GM21381 (cell line): Measurements from ENCODE around the gene MPPE1.

Experiments
- ATAC-seq: cut with Tn5 transposase; IDR thresholded peaks from one replicate; pipeline ENCODE4 v1.9.1; 2021; ENCODE audit warnings: mild to moderate bottlenecking, moderate library complexity; ENCODE audit not compliant: unreplicated experiment

The MPPE1 gene

GRCh38 chr18:11885278-11885947 lies 22.7 kb downstream of the MPPE1 start:
- no peak for ATAC-seq

- ATAC-seq, result no peak
These were observed 23.6 kb downstream of the MPPE1 start for GRCh38 chr18:11884396-11885030.

- no peak for ATAC-seq
These were observed 25.0 kb downstream of the MPPE1 start for GRCh38 chr18:11883153-11883552.

DNA sequence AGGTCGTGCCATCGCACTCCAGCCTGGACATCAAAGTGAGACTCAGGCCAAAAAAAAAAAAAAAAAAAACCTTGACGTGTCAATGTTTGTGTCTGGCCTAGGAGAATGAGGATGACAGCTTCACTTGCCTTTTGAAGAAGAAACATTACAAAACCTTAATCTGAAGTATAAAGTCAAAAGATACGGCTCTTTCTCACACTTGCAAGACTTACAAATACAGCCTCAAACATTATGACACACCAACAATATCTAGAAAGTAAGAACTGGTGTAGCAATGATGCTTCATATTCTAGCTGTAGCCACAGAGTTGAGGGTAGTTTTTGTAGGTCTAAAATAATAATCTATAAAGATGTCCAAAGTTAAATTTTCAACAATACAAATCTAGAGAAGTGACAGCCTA lies 25.5 kb downstream of the MPPE1 start:
- no peak for ATAC-seq

- no peak for ATAC-seq
These were observed 27.4 kb downstream of the MPPE1 start for GRCh38 chr18:11880586-11881304.

DNA sequence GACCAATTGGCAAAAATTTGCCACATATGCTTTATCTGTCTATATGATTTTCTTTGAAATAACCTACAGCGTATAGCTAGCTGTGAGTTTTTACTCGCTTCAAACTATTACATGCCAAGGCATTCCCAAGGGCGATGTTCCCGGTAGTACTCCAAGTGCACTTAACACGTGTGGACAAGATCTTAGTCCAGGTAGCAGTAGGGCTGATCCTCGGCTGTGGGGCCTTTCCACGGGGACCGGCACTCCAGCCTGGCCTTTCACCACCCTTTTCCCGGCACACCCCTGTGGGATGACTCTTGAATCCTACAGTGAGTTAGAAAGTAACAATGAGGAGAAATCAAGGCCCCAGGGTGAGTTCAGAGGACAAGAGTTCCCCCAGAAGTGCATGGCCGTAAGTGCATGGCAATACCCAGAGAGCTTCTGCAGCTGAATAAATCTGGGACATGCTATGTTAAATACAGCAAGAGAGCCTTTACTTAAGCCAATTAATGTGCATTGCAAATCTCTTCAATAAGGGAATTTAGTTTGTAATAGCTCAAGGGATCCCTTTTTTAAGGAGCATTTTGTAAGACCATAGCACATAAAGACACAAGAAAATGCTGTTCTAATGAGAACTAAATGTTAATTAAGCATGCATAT lies 30.5 kb downstream of the MPPE1 start:
- no peak for ATAC-seq

DNA sequence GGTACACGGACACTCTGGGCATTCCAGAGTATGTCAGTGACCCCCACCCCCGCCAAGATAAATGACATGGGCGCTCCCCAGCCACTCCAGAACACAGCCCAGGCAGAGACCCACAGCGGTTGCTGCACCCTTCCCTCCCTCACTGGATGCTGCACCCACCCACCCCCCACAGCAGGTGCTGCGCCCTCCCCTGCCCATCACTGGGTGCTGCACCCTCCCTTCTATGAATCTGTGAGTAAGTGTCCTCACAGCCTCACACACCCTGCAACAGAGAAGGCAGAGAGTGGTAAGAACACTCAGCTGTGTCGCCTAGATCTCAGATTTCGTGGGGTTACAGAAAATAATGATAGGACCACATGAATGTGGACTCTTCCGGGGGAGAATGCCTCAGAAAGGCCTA lies 33.4 kb downstream of the MPPE1 start:
- ATAC-seq, result no peak

DNA sequence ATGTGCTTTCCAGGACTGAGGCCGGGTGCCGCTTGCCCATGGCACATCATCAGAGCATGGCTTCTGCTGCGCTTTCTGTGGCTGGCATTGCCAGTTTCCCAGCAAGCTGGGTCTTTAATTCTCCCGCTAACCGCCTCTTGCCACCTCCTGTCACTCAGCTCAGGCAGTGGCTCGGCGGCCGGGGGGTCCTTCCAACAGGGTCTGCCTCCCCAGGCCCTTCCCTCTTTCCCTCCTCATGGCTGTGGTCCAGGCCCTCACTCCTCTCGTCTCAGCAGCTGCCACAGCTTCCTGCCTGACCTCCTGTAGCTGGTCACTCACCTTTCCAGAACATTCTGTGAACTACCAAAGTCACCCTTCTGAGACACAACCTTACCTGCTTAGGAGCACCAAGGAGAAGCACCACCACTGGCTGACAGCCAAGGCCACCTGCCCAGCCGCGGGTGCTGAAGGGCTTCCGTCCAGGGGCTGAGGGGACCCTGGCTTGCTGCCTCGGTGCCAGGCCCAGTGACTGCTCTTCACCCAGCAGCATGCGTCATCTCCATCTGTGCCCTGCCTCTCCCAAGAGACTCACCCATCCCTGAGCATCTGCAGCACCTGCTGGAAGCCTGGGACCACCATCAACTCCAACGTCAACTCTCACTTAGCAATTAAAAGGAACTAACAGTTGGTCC lies 34.3 kb downstream of the MPPE1 start:
- no peak for ATAC-seq

- no peak for ATAC-seq
These were observed 35.5 kb downstream of the MPPE1 start for GRCh38 chr18:11872479-11873136.

- no peak for ATAC-seq
These were observed 36.6 kb downstream of the MPPE1 start for GRCh38 chr18:11871501-11871900.

DNA sequence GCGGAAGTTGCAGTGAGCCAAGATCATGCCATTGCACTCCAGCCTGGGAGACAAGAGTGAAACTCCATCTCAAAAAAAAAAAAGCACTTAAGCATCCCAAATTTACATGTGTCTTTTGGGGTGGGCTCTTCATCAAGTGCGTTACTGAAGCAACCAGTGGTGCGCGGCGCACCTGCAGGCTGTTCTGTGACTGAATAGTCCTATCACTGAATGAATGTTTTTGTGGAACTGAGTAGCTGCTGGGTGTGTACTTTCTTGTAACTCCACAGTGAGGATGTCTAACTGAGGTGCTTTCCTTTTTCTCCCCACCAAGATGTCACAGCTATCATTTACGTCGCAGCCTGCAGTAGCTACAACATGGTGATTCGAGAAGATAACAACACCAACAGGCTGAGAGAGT lies 39.9 kb downstream of the MPPE1 start:
- ATAC-seq, result no peak

DNA sequence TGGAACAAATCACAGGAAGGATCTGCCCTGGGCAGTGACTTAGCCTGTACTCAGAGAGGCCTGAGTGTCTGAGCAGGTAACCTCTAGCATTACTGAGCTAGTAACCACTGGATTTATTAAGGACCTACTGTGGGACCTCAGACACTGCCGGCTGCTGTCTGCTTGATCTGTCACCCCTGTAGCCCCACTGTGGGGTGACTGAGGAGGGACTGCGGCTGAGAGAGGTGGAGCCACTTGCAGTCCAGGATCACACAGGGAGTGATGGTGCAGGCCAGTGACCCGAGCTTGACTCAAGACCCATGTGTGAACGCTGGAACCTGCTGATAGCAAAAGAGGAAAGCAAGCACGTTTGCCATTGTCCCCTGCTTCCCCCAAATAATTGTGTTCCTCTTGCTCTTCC lies 41.4 kb downstream of the MPPE1 start:
- ATAC-seq, result no peak

- no peak for ATAC-seq
These were observed 41.8 kb downstream of the MPPE1 start for GRCh38 chr18:11866329-11866728.

GRCh38 chr18:11865071-11865470 lies 43.0 kb downstream of the MPPE1 start:
- ATAC-seq, result no peak

- ATAC-seq, result no peak
These were observed 43.6 kb downstream of the MPPE1 start for GRCh38 chr18:11864471-11864870.

GRCh38 chr18:11862468-11863137 lies 45.5 kb downstream of the MPPE1 start:
- no peak for ATAC-seq

DNA sequence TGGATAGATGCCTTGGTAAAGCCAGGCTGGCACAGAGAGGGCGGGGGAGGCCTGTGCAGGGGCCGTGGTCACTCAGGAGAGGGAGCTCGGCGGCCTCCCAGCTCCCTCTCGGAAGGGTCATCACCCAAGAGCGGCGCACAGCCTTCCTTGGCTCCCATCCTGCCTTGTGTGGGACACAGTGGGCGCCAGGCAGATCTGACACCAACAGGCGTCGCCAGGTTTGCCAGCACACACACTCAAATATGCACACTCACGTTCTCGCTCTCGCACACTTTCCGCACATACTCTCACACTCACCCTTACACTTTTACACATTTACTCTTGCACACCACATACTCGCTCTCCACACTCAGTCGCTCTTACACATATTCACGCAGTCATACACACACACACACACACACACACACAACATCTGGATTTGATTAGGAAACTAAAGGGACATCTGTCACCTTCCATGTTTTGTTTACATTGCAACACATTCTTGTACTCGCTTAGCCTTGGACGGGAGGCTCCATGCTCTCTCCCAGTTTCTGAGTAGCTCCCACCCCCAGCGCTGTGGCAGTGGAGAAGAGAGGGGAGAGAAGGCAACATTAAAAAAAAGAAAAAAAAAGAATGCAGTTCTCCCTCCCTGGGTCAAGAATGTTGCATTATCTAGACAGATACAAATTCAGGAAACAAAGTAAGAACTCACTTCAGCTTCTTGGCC lies 46.4 kb downstream of the MPPE1 start:
- ATAC-seq, result no peak

DNA sequence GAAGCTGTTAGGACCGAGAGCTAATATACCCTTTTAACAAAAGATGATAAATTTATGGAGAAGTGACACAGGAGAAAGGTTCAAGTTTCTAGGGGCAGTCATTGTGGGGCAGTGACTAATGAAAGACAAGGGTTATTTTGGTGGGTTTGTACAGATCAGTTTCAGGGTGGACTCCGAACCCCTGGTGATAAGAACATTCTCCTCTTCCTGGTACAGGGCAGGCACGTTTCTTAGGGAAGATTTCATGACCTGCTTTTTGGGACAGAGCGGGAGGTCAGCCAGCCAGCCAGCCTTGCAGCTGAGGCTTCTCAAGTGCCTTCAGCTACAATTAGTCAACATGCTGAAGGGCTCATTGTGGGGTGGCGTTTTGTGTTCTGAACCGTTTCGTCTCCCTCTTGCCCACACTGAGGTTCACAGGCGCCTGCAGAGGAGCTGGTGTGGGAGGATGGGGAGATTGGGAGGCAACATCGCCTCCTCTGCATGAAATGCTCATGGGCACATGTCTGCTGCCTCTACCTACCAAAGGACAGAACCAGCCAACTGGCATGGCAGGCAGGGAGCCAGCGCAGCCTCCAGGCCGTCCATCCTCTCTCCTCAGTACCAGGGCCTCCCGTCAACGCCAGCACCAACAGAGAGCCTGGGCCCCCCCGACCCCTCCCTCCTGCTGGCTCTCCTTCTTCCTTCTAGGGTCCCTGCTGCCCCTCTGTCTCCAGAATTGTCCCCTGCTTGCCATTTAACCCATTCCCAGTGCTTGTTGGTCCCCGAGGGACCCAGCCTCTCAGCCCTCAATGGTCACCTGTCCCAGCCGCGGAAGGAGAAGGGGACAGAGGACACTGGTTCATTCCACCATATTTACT lies 47.3 kb downstream of the MPPE1 start:
- ATAC-seq, result no peak
